Activated CD4-positive, alpha-beta memory T cell treated with anti-CD3 and anti-CD28 coated beads, Interleukin-2, amount 10 ng/mL, durations not matched to agents 7 days and 5 days (primary cell): Measurements from ENCODE around the gene KRTCAP2. TPM values are rescaled to one million over a fixed set of nuclear protein-coding genes. Genes with fewer than 3 reads are reported as not detected.
A peak's percentile ranks its signal among the peaks of the same experiment; 100 is the strongest.

ENCODE experiments used
- CTCF ChIA-PET: fragments of 350-600 bp; sonication (Branson Sonifier 250); formaldehyde crosslinking; loops from one replicate; lab custom pipeline; 2021; ENCODE audit warnings: antibody characterized with exemption, inconsistent platforms; lab: Charles Lee
- POLR2A ChIA-PET: fragments of 350-600 bp; sonication (Branson Sonifier 250); formaldehyde crosslinking; loops from one replicate; lab custom pipeline; 2021; ENCODE audit warnings: antibody characterized with exemption; lab: Charles Lee
- DNase-seq: peaks from one replicate; pipeline ENCODE4 v3.0.0-alpha.2; 2020
- H3K27ac Mint-ChIP-seq: one replicate; pipeline ENCODE4 v1.8.0; 2021; ENCODE audit warnings: mild to moderate bottlenecking, mixed read lengths
- H3K27me3 Mint-ChIP-seq: one replicate; pipeline ENCODE4 v1.8.0; 2021; ENCODE audit warnings: mixed read lengths
- H3K36me3 Mint-ChIP-seq: one replicate; pipeline ENCODE4 v1.8.0; 2021; ENCODE audit warnings: low read depth, mixed read lengths
- H3K4me1 Mint-ChIP-seq: one replicate; pipeline ENCODE4 v1.8.0; 2021; ENCODE audit warnings: mixed read lengths
- H3K4me3 Mint-ChIP-seq: one replicate; pipeline ENCODE4 v1.8.0; 2021; ENCODE audit warnings: mild to moderate bottlenecking, mixed read lengths
- H3K9me3 Mint-ChIP-seq: one replicate; pipeline ENCODE4 v1.8.0; 2021; ENCODE audit warnings: mixed read lengths
- total RNA-seq, 2 experiments: library from RNA; stranded (reverse); gene quantifications; one replicate each; pipeline ENCODE4 v1.2.3, GENCODE V29; 2021

Gene KRTCAP2
- total RNA-seq, 2 experiments from 2014 or later = 203 to 224 TPM

DNA sequence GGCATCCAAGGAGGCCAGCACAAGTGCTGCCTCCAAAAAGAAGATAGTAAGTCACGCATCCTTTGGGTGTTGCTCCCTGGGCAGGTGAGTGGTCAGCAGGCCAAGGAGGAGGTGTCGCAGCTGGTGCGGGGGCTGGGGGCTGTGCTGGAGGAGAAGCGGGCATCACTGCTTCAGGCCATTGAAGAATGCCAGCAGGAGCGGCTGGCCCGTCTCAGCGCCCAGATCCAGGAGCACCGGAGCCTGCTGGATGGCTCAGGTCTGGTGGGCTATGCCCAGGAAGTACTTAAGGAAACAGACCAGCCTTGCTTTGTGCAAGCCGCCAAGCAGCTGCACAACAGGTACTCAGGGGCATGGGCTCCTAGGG lies 4.8 kb upstream of the KRTCAP2 start:
- CTCF ChIA-PET = interaction anchor here (1.3 to 2.7 kb wide), 7 partner anchors 15 to 93 kb away, joined by 4 to 21 read pairs (median 9); no protein-coding TSS in a partner anchor
- Mint-ChIP-seq H3K9me3 (no peaks in the 10 kb centered on the region), H3K4me3 (no peak overlapping the region), H3K27me3 (no peaks in the 10 kb centered on the region), H3K36me3 (peaks cover 57% of the 10 kb centered on the region), H3K4me1 (peaks cover 51% of the 10 kb centered on the region), H3K27ac (no peak overlapping the region)
- DNase-seq = no peak
- POLR2A ChIA-PET = interaction anchor here (1.0 to 7.5 kb wide), 6 partner anchors 15 to 145 kb away, joined by 3 to 133 read pairs (median 7); partner anchors contain the start of genes MTX1 and THBS3

DNA sequence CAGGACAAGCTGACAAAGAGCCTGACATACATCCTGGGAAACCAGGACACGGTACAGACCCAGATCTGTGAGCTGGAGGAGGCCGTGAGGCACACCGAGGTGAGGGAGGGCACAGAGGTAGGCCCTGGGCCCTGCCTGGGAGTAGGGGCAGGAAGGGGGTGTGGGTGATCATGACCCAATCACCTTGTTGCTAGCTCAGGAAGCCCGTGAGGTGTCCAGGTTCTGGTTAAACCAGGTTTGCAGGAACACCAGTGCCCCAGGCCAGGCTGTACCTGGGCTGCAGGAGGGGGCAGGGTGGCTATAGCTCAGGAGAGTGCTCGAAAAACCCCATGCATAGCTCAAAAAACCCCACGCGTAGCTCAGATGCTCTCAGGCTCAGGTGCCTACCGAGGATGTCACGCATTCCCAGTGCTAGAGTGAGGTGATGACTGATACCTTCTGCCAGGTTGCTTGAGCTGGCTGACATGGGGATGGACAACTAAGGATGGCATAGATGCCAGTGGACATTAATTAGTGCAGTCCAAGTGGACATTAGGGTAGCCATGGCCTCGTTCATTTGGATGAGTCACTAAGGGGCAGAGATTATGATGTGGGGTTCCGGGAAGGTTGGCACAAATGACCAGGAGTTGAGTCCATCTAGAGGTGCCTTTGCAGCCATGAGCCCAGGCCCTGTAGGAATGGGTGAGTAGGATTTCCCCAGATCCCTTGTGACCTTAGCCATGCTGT lies 4.3 kb upstream of the KRTCAP2 start:
- no peak overlapping the region for H3K27ac Mint-ChIP-seq

DNA sequence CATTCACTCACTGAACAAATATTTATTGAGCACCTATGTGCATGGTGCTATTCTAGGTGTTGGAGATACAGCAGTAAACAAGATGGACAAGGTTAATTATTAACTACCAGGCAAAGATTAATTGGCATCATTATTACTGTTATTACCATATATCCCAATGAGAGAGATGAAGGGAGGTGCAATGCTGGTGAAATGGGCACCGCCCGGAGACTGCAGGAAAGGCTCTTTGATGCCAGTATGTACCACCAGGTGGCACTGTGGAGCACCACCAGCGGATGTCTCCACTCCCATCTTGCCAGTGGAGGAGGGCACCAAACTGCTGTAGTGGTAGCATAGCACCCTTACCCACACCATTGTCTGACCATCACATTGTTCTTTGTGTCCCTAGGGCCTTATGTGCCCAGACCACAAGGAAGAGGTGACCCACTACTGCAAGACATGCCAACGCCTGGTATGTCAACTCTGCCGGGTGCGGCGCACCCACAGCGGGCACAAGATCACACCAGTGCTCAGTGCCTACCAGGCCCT lies 3.5 kb upstream of the KRTCAP2 start:
- H3K9me3 Mint-ChIP-seq = no peaks in the 10 kb centered on the region
- DNase-seq = peak; percentile 88
- peaks cover 56% of the 10 kb centered on the region for H3K4me1 Mint-ChIP-seq
- H3K27me3 Mint-ChIP-seq = no peaks in the 10 kb centered on the region
- H3K36me3 Mint-ChIP-seq = peaks cover 56% of the 10 kb centered on the region
- H3K27ac Mint-ChIP-seq = peak overlapping the region; percentile 96
- ChIA-PET CTCF (interaction anchor here (0.7 to 5.0 kb wide), 13 partner anchors 17 to 92 kb away, joined by 3 to 93 read pairs (median 11); no protein-coding TSS in a partner anchor), POLR2A (interaction anchor here (1.2 to 7.5 kb wide), 5 partner anchors 8 to 50 kb away, joined by 8 to 133 read pairs (median 17); partner anchors contain the start of genes MTX1 and THBS3)
- H3K4me3 Mint-ChIP-seq = peak overlapping the region; percentile 18

More for the DNA sequence above, 4.3 kb upstream of the KRTCAP2 start:
- POLR2A ChIA-PET = interaction anchor here (1.2 to 7.5 kb wide), 5 partner anchors 16 to 146 kb away, joined by 3 to 133 read pairs (median 8); partner anchors contain the start of genes MTX1 and THBS3
- Mint-ChIP-seq H3K9me3 (no peaks in the 10 kb centered on the region), H3K4me3 (no peak overlapping the region), H3K4me1 (peaks cover 53% of the 10 kb centered on the region), H3K27me3 (no peaks in the 10 kb centered on the region), H3K36me3 (peaks cover 56% of the 10 kb centered on the region)
- CTCF ChIA-PET = interaction anchor here (0.7 to 2.7 kb wide), 9 partner anchors 16 to 93 kb away, joined by 3 to 21 read pairs (median 8); no protein-coding TSS in a partner anchor
- DNase-seq = no peak

DNA sequence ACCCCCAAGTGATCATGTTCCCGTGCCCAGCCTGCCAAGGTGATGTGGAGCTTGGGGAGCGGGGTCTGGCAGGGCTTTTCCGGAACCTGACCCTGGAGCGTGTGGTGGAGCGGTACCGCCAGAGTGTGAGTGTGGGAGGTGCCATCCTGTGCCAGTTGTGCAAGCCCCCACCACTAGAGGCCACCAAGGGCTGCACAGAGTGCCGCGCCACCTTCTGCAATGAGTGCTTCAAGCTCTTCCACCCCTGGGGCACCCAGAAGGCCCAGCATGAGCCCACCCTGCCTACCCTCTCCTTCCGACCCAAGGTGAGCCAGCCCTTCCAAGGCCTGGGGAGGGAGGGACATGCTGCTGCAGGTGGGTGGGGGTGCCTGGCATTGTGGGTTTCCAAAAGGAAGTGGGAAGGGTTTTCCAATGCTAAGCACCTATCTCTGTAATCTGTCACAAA lies 2.8 kb upstream of the KRTCAP2 start:
- peaks cover 51% of the 10 kb centered on the region for H3K36me3 Mint-ChIP-seq
- no peaks in the 10 kb centered on the region for H3K9me3 Mint-ChIP-seq
- H3K27me3 Mint-ChIP-seq = no peaks in the 10 kb centered on the region
- peak; percentile 44 for DNase-seq
- peak overlapping the region; percentile 96 for H3K27ac Mint-ChIP-seq
- peaks cover 57% of the 10 kb centered on the region for H3K4me1 Mint-ChIP-seq
- peak overlapping the region; percentile 18 for H3K4me3 Mint-ChIP-seq
- CTCF ChIA-PET = interaction anchor here (0.7 to 5.0 kb wide), 10 partner anchors 19 to 148 kb away, joined by 3 to 93 read pairs (median 9); no protein-coding TSS in a partner anchor
- POLR2A ChIA-PET = interaction anchor here (1.0 to 7.5 kb wide), 6 partner anchors 9 to 148 kb away, joined by 3 to 133 read pairs (median 12); partner anchors contain the start of genes MTX1 and THBS3

DNA sequence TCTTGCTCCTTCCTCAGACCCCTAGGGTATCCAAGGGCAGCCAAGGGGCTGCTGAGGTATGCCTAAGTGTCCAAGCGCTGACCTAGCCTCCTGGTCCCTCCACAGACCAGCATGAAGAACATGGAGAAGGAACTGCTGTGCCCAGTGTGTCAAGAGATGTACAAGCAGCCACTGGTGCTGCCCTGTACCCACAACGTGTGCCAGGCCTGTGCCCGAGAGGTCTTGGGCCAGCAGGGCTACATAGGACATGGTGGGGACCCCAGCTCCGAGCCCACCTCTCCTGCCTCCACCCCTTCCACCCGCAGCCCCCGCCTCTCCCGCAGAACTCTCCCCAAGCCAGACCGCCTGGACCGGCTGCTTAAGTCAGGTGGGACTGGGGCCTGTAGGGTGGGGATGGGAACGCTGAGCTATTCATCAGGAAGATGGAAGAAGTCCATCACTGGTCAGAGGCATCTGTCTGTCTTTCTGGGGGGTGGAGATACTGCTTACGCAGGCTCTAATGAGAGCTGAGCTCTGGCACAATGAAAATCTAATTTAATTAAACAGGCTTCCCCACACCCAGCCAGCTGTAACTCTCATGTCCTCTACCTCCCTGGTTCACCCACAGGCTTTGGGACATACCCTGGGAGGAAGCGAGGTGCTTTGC lies 2.3 kb upstream of the KRTCAP2 start:
- ChIA-PET CTCF (interaction anchor here (0.5 to 5.0 kb wide), 13 partner anchors 19 to 163 kb away, joined by 3 to 93 read pairs (median 6); no protein-coding TSS in a partner anchor), POLR2A (interaction anchor here (1.0 to 7.5 kb wide), 7 partner anchors 9 to 149 kb away, joined by 3 to 133 read pairs (median 8); partner anchors contain the start of genes MTX1 and THBS3)
- peak overlapping the region; percentile 96 for H3K27ac Mint-ChIP-seq
- H3K36me3 Mint-ChIP-seq = peaks cover 52% of the 10 kb centered on the region
- H3K9me3 Mint-ChIP-seq = no peaks in the 10 kb centered on the region
- H3K4me3 Mint-ChIP-seq = peak overlapping the region; percentile 97
- H3K4me1 Mint-ChIP-seq = peaks cover 58% of the 10 kb centered on the region
- DNase-seq = peak; percentile 17
- no peaks in the 10 kb centered on the region for H3K27me3 Mint-ChIP-seq

DNA sequence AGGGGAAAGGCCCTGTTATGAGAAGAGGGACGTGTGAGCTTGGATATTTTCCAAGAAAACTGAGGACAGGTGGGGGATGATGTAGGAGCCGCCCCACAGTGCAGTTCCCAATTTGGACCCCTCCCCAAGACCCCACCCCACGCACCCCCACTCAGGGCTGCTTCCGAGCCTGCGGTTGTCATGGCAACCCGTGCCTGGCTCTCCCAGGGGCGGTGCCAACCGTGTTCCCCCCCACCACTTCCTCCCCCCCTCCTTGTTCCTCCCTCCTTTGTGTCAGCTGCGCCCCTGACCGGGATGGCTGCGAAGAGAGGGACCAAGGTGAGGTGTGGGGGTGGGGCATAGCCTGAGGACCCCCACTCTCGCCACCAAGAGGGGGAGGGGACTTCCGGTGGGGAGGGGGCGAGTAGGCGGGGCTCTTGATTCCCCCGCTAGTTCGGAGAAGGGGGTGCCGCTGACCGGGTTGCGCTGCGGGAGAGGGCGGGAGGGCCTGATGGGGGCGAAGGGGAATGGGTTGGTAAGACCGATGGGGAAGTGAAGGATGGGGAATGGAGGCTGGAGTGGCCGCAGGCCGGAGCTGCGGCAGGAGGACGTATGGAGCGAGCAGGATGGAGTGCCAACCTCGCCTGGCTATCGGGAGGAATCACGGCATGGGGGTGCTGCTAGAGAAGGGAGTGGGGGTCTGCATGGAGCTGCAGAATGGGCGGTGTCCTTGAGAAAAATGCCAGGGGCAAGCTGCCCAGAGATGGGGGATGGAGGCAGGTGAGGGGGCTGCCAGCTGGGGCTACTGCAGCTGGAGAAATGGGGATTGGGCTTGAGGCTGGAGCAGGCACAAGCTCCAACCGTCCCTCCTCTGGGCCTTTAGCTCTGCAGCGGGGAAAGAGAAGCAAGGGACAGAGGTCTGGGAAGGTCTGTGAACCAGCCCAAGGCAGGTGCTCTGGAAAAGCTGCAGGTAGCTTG lies 1.5 kb upstream of the KRTCAP2 start:
- no peaks in the 10 kb centered on the region for H3K27me3 Mint-ChIP-seq
- peak; percentile 73 for DNase-seq
- H3K36me3 Mint-ChIP-seq = peaks cover 51% of the 10 kb centered on the region
- peak overlapping the region; percentile 96 for H3K27ac Mint-ChIP-seq
- H3K4me1 Mint-ChIP-seq = peaks cover 61% of the 10 kb centered on the region
- ChIA-PET CTCF (interaction anchor here (0.5 to 5.0 kb wide), 14 partner anchors 20 to 162 kb away, joined by 3 to 93 read pairs (median 6); no protein-coding TSS in a partner anchor), POLR2A (interaction anchor here (0.6 to 7.5 kb wide), 11 partner anchors 10 to 845 kb away, joined by 3 to 133 read pairs (median 8); partner anchors contain the start of genes MTX1 and THBS3)
- H3K9me3 Mint-ChIP-seq = no peaks in the 10 kb centered on the region
- H3K4me3 Mint-ChIP-seq = peak overlapping the region; percentile 97

DNA sequence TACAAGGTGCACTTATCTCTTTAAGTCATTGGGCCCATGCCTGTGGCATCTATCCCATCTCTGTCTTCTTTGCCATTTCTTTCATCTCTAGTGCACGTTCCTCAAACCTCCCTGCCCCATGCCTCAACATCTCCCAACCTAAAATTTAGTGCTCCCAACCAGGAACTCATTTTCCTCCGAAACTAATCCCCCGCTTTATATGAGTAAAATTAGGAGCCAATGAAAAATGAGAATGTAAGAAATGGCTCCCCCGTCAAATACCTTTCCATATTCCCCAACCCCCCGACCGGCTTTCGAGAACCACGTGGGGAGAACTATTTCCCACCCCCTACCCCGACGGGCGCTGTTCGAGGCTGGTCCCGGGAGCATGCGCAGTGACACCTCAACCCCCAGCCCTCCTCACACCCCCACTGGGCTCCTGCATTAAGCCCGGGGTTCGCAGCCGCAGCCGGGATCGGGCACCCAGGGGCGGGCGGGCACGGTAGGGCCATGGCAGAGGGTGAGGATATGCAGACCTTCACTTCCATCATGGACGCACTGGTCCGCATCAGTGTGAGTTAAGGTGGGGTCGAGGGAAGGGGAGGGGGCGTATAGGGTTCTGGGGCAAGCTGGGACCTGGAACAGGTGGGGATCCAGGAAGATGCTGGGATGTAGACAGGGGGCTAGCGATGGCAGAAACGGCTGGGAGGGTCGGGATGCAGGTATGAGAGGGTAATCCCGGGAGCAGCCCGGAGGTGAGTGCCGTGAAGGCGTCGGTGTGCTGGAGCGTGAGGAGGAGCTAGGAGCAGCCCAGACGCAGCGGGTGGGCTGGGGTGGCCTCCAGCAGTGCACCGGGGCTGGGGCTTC lies 597 bp upstream of the KRTCAP2 start, which contains the start of gene TRIM46:
TRIM46 (plus strand) TSS at position 372 of the 846 bp plus-strand sequence; CDS start at position 490, 118 bp downstream.
- Mint-ChIP-seq H3K9me3 (no peaks in the 10 kb centered on the region), H3K4me1 (peaks cover 62% of the 10 kb centered on the region), H3K36me3 (peaks cover 49% of the 10 kb centered on the region), H3K27ac (peak within 1 kb of the TSS; percentile 96), H3K27me3 (no peaks in the 10 kb centered on the region), H3K4me3 (peak within 1 kb of the TSS; percentile 97)
- peak; percentile 78 for DNase-seq
- POLR2A ChIA-PET = interaction anchor here (0.8 to 7.5 kb wide), 29 partner anchors 9 to 844 kb away, joined by 3 to 133 read pairs (median 4); partner anchors contain the start of genes CLK2, DPM3, MTX1 and PMVK
- CTCF ChIA-PET = interaction anchor here (0.7 to 8.0 kb wide), 42 partner anchors 10 to 694 kb away, joined by 3 to 209 read pairs (median 6); partner anchors contain the start of genes ADAM15, DPM3, FDPS and FLAD1

DNA sequence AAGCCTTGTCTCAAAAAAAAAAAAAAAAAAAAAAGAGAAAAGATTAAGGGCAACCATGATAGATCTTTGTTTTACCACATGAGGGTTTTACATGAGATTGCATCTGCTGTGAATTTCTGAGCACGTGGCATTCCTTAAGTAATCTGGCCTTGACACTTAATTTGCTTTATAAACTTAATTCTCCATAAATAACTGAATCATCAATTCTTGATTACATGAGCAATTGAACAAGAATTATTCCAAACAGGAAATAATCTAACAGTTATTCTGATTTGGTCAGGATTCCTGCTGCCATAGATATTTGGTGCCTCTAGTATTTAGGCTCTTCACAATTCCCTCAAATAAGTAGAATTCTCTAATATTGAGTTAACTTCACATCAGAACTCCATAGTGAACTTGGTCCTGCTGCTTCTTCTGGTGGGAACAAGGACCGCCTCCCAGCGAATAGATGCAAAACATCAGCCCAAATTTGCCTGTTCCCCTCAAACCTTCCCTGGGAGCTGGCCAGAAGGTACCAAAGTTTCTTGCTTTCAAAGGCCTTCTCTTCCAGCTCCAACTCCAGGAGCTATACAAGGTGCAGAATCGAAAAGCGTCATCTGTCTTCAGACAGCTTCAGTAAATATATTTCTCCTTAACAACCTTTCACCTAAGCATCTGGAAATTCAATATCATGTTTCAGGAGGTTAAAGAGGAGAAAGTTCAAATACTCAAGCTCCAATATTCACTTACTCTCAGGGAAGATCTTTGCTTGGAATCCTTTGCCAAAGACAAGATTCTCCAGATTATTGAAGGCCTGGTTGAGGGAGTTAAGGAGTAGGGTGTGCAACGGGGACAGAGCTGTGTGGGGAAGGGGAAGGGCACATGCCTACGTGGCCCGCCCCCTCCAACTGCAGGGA lies 1.0 kb downstream of the KRTCAP2 start:
- peaks cover 66% of the 10 kb centered on the region for H3K4me1 Mint-ChIP-seq
- DNase-seq = no peak
- peak overlapping the region; percentile 96 for H3K27ac Mint-ChIP-seq
- ChIA-PET CTCF (interaction anchor here (0.6 to 8.0 kb wide), 40 partner anchors 8 to 693 kb away, joined by 3 to 209 read pairs (median 5); partner anchors contain the start of genes ADAM15, ASH1L, DCST1 and DCST2), POLR2A (interaction anchor here (0.8 to 7.5 kb wide), 28 partner anchors 8 to 844 kb away, joined by 3 to 133 read pairs (median 4); partner anchors contain the start of genes CLK2, DPM3, FDPS and MTX1)
- H3K27me3 Mint-ChIP-seq = no peaks in the 10 kb centered on the region
- no peaks in the 10 kb centered on the region for H3K9me3 Mint-ChIP-seq
- H3K4me3 Mint-ChIP-seq = peak overlapping the region; percentile 97
- peaks cover 40% of the 10 kb centered on the region for H3K36me3 Mint-ChIP-seq

DNA sequence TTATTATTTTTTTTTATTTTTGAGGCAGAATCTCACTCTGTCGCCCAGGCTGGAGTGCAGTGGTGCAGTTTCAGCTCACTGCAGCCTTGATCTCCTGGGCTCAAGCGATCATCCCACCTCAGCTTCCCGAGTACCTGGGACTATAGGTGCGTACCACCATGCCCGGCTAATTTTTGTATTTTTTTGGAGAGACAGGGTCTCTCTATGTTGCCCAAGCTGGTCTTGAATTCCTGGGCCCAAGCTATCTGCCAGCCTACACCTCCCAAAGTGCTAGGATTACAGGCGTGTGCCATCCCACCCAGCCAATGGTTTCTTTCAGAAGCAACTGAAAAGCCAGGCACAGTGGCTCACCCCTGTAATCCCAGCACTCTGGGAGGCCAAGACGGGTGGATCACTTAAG lies 2.3 kb downstream of the KRTCAP2 start:
- no peaks in the 10 kb centered on the region for H3K27me3 Mint-ChIP-seq
- no peak overlapping the region for H3K27ac Mint-ChIP-seq
- no peak for DNase-seq
- POLR2A ChIA-PET = no interaction called here
- H3K4me3 Mint-ChIP-seq = no peak overlapping the region
- CTCF ChIA-PET = interaction anchor here (0.7 to 8.0 kb wide), 6 partner anchors 31 to 276 kb away, joined by 3 to 209 read pairs (median 6); partner anchors contain the start of genes DPM3 and SLC50A1
- H3K9me3 Mint-ChIP-seq = no peaks in the 10 kb centered on the region
- peaks cover 32% of the 10 kb centered on the region for H3K36me3 Mint-ChIP-seq
- peaks cover 54% of the 10 kb centered on the region for H3K4me1 Mint-ChIP-seq
